Activated CD8-positive, alpha-beta T cell treated with anti-CD3 and anti-CD28 coated beads for 36 hours (primary cell): ENCODE measurements around the gene OR2M2. TPM values are rescaled to one million over a fixed set of nuclear protein-coding genes. Genes with fewer than 3 reads are reported as not detected.

ENCODE experiments used
- ATAC-seq: fragments of 200-7000 bp; cut with Tn5 transposase; one replicate; pipeline ENCODE4 v1.10.0; 2021; ENCODE audit warnings: mild to moderate bottlenecking, moderate library complexity
- CTCF ChIA-PET: fragments of 350-600 bp; sonication (Branson Sonifier 250); formaldehyde crosslinking; loops from one replicate; lab custom pipeline; 2021; ENCODE audit warnings: antibody characterized with exemption; lab: Charles Lee
- POLR2A ChIA-PET: fragments of 350-600 bp; sonication (Branson Sonifier 250); formaldehyde crosslinking; loops from one replicate; lab custom pipeline; 2021; ENCODE audit warnings: antibody characterized with exemption; lab: Charles Lee
- DNase-seq: peaks from one replicate; pipeline ENCODE4 v3.0.0-alpha.2; 2020
- H3K27ac Mint-ChIP-seq: one replicate; pipeline ENCODE4 v1.8.0; 2021; ENCODE audit warnings: mild to moderate bottlenecking, mixed read lengths
- H3K27me3 Mint-ChIP-seq: one replicate; pipeline ENCODE4 v1.8.0; 2021; ENCODE audit warnings: mixed read lengths
- H3K36me3 Mint-ChIP-seq: one replicate; pipeline ENCODE4 v1.8.0; 2021; ENCODE audit warnings: low read depth, mixed read lengths
- H3K4me1 Mint-ChIP-seq: one replicate; pipeline ENCODE4 v1.8.0; 2021; ENCODE audit warnings: low read depth, mixed read lengths
- H3K4me3 Mint-ChIP-seq: one replicate; pipeline ENCODE4 v1.8.0; 2021; ENCODE audit warnings: mild to moderate bottlenecking, moderate library complexity, mixed read lengths
- H3K9me3 Mint-ChIP-seq: one replicate; pipeline ENCODE4 v1.8.0; 2021; ENCODE audit warnings: mixed read lengths
- CTCF ChIP-seq: fragments of 200-600 bp; IDR thresholded peaks from one replicate; pipeline ENCODE4 v1.8.0; 2022; ENCODE audit warnings: antibody characterized with exemption, mild to moderate bottlenecking
- intact Hi-C: fragments of 100-400 bp; cut with micrococcal nuclease; formaldehyde crosslinking; loops from one replicate; pipeline ENCODE4 v1.10.0; 2022
- total RNA-seq, 2 experiments: library from RNA; stranded (reverse); gene quantifications; one replicate each; pipeline ENCODE4 v1.2.3, GENCODE V29; 2021

OR2M2 gene
- total RNA-seq, 2 experiments from 2014 or later: not detected

GRCh38 chr1:248165186-248165585 is 9.4 kb upstream of the OR2M2 start:
- no peak for TF ChIP-seq CTCF
- POLR2A ChIA-PET: no interaction called here
- no peaks in the 10 kb centered on the region for H3K36me3 Mint-ChIP-seq
- CTCF ChIA-PET: no interaction called here
- ATAC-seq (no peak), DNase-seq (no peak)
- H3K9me3 Mint-ChIP-seq: peaks cover 2% of the 10 kb centered on the region
- H3K4me1 Mint-ChIP-seq: no peaks in the 10 kb centered on the region
- H3K4me3 Mint-ChIP-seq: no peak overlapping the region
- H3K27ac Mint-ChIP-seq: no peak overlapping the region
- intact Hi-C loops: no loop called here
- H3K27me3 Mint-ChIP-seq: no peaks in the 10 kb centered on the region

DNA sequence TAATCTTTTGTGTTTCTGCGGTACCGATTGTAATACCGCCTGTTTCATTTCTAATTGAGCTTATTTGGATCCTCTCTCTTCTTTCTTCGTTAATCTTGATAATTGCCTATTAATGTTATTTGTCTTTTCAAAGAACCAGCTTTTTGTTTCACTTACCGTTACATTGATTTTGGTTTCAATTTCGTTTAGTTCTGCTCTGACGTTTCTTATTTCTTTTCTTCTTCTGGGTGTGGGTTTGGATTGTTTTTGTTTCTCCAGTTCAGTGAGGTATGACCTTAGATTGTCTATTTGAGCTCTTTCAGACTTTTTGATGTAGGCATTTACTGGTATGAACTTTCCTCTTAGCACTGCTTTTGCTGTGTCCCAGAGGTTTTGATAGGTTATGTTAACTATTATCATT is 9.4 kb downstream of the OR2M2 start:
- ATAC-seq: no peak
- Mint-ChIP-seq H3K9me3 (peaks cover 2% of the 10 kb centered on the region), H3K36me3 (no peaks in the 10 kb centered on the region), H3K27me3 (no peaks in the 10 kb centered on the region), H3K4me1 (no peaks in the 10 kb centered on the region), H3K27ac (no peak overlapping the region), H3K4me3 (no peak overlapping the region)
- DNase-seq: no peak
- intact Hi-C loops: no loop called here
- ChIA-PET CTCF (no interaction called here), POLR2A (no interaction called here)
- no peak for TF ChIP-seq CTCF

- no peaks in the 10 kb centered on the region for H3K9me3 Mint-ChIP-seq
- no peaks in the 10 kb centered on the region for H3K27me3 Mint-ChIP-seq
- TF ChIP-seq CTCF: no peak
- H3K4me3 Mint-ChIP-seq: no peak overlapping the region
- POLR2A ChIA-PET: no interaction called here
- no peaks in the 10 kb centered on the region for H3K4me1 Mint-ChIP-seq
- CTCF ChIA-PET: no interaction called here
- no peak overlapping the region for H3K27ac Mint-ChIP-seq
- DNase-seq (no peak), ATAC-seq (no peak)
- intact Hi-C loops: no loop called here
- H3K36me3 Mint-ChIP-seq: no peaks in the 10 kb centered on the region
These were observed 12.7 kb downstream of the OR2M2 start for GRCh38 chr1:248187363-248187762.

GRCh38 chr1:248189026-248189425 is 14.4 kb downstream of the OR2M2 start:
- H3K4me1 Mint-ChIP-seq: no peaks in the 10 kb centered on the region
- H3K36me3 Mint-ChIP-seq: no peaks in the 10 kb centered on the region
- ChIA-PET POLR2A (no interaction called here), CTCF (no interaction called here)
- DNase-seq: no peak
- peaks cover 2% of the 10 kb centered on the region for H3K9me3 Mint-ChIP-seq
- intact Hi-C loops: no loop called here
- TF ChIP-seq CTCF: no peak
- no peaks in the 10 kb centered on the region for H3K27me3 Mint-ChIP-seq
- no peak overlapping the region for H3K27ac Mint-ChIP-seq
- no peak overlapping the region for H3K4me3 Mint-ChIP-seq
- ATAC-seq: no peak

DNA sequence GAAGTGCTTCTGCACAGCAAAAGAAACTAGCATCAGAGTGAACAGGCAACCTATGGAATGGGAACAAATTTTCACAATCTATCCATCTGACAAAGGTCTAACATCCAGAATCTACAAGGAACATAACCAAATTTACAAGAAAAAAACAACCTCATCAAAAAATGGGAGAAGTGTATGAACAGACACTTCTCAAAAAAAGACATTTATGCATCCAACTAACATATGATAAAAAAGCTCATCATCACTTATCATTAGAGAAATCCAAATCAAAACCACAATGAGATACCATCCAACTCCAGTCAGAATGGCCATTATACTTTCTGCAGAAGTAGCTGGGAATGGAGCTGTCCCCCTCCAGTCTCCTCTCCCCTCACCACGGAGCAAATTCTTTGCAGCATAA is 19.5 kb downstream of the OR2M2 start:
- Mint-ChIP-seq H3K36me3 (no peaks in the 10 kb centered on the region), H3K27me3 (no peaks in the 10 kb centered on the region), H3K27ac (no peak overlapping the region), H3K4me3 (no peak overlapping the region), H3K9me3 (peaks cover 2% of the 10 kb centered on the region), H3K4me1 (no peaks in the 10 kb centered on the region)
- ChIA-PET POLR2A (no interaction called here), CTCF (no interaction called here)
- no peak for TF ChIP-seq CTCF
- intact Hi-C loops: no loop called here
- ATAC-seq: no peak
- DNase-seq: no peak
